HG02852 (cell line): ENCODE measurements around the gene FAM53B.

ENCODE experiments used
- ATAC-seq: cut with Tn5 transposase; IDR thresholded peaks from one replicate; pipeline ENCODE4 v1.9.1; 2021; ENCODE audit warnings: mild to moderate bottlenecking, moderate library complexity; ENCODE audit not compliant: unreplicated experiment

Gene FAM53B

DNA sequence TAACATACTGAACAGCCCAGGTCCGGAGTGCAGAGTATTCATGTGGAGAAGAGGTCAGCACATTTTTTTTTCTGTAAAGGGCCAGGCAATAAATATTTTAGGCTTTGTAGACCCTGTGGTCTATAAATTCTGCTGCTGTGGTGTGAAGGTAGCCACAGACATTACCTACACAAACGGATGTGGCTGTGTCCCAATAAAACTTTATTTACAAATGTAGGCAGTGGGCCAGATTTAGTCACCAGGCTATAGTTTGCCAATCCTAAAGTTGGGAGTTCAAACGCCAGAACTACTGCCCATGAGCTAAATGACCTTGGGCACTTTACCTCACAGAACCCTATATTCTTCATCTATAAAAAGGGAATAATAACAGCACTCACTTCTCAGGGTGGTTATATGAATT is 13.4 kb downstream of the FAM53B start:
- ATAC-seq: no peak

DNA sequence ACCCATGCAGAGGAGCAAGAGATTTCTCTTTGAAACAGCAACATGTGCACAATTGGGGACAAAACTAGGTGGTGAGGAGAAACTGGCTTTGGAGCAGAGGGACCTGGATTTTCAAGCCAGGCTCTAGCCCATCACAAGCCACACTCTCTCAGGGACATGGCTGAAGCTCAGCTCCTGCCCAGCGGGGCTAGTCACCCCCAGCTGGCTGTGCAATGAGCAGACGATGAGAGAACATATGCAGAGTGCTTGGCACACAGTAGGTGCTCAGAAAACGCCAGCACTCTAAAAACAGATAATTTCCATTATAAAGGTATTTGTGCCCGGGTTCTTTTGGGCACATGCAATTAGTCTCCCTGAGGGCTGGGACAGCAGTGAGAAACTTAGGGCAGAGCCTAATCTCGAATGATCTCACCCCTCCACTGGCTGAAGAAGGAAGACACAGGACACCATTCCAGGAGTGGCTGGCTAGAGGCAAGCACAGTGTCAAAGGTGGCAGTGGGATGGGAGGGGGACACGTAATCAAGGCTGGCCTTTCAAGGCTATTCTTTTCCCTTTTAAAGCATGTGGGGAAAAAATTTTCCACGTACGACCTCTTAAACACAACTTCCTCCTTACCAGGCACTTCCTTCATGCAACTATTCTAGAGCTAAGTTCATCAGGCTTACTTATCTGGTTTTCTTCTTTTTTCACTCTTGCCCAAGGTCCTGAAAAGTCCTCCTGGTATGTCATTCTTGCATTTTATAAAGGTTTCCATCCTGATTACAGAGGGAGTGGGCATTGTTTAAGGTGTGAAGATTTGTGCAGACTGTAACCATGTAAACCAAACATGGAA is 15.1 kb downstream of the FAM53B start:
- no peak for ATAC-seq

DNA sequence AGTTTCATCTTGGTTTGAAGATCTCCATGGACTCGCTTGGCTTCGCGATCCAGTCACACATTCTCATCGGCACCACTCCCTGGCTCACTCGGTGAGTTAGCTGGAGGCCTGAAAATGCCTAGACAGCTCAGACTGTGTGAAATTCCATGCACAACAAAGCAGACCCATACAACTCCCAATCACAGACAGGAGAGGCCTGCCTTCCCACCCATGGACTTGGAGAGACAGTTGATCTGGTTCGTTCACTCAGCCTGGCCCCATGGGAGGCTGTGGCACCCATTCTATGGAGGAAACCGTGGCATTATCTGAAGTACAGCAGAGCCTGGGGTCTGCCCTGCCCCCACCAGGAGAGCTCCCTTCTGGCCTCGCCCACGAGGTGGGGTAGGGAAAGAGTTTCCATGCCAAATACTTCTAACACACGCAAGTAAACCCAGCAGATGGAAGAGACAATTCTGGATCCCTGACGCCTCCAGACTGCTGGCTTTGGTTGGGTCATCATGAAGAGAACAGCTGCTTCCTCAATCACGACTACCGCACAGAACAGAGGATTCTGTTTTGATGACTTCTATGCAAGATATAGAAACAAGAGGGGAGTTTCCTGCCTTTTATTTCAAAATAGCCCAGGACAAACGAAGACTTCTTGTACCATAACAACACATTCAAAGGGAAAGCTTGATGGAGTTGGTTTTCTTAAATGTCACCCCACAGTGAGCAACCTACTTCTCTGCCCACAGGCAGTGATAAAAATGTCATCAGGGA is 15.9 kb downstream of the FAM53B start:
- no peak for ATAC-seq

DNA sequence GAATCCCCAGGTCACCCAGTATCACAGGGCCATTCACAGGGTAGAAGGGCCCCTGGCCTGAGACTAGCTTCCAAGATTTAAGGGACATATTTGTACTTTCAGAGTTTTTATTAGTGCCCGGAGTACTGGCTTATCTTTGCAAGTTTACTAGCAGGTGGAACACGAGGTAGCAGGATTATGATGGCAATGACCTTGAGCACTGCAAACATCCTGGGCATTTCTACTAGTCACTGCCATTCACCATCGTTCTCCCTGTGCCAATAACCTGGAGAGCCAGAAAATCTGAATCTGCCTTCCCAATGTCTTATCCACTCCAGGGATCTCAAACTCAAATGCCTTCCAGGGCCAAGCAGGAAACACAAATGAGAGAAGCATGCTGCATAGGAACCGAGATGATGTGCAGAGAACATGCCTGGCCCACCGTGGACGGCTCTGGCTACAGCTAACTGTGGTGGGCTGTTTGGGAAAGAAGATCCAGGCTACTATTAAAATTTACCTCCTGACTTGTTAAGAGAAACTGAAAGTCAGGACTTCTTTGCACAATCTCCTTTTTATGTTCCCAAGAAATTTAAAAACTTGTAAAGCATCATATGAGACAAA is 16.7 kb downstream of the FAM53B start:
- ATAC-seq: no peak

DNA sequence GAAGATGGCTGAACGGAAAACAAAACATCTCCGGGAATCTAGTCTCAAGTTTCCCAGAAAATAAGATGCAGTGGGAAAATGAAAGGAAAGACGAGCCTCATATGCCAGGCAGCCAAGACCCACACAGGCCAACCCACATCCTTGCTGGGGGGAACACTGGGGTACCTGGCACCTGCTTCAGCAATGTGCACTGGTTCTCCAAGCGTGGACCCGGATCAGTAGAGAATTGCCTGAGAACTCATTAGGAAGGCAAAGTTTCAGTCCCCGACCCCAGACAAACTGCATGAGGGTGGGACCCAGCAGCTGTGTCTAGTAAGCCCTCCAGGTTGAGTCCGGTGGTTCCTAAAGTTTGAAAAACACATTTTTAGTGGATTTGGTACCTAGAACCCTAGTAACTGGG is 18.4 kb downstream of the FAM53B start:
- no peak for ATAC-seq

DNA sequence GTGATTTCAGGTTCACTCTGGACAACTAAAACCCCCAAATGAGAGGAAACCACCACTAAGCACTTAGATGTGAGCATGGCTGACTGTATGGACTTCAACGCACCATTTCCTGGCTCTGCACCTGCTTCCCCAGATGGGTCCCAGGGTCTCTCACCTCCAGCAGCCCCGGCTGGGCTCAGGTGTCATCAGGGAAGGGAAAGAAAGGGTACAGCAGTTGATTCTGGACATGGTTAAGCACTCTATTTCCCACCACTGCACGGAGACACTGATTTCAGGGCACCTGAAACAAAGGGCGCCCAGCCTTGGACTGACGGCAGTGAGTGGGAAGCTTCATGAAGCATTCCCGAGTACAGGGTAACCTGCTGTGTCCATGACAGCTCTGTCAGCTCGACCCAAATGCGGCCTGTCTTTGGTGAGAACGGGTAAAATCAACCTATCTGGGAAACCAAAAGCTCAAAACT is 19.0 kb downstream of the FAM53B start:
- no peak for ATAC-seq

DNA sequence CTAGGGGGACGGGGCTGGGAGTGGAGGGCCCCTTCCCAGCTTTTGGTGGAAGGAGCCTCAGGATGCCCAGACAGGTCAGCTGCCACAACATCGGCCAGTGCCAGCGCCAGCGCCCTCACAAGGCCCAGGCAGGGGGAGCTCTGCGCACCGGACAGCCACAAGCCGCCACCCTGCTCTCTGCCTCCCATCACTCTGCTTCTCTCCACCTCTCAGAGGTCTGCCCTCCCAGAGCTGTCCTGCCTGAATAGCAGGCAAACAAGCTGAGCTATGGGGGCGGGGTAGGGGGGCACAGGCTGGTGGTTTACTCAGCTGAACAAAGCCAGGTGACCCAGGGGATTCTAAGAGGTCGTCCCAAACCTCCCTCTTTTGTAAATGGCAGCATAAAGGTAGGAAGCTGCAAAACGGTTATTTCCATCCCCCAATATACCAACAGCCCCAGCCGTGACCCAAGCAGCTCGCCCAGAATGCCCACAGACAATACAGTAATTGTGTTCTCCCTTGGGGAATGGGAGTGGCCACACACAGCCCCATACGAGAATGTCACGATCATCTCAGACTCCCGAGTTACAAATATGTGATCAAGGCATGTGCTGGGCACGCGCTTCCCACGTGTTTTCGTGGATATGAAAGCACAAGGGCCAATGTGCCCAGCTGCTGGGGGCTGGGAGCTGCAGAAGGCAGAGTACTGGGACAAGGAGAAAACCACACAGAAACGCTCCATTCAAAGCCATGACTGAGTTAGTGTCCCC is 19.7 kb downstream of the FAM53B start:
- ATAC-seq: no peak

DNA sequence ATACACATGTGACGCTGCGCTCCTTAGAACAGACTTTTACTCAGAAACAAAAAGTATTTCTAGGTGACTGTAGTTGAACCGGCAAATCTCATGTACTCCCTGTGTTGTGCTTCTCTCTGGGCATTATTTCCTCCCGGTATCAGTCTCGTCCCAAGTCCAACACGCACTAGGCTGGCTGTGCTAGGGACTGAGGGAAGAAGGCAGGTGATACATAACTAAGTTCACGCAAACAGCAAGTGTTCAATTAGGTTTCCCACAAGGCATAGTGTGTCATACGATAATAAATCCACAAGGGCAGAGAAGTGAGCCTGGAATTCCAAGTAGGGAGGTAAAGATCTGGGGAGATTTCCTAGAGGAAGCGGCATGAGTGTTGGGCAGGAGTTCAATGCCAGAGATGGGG is 20.4 kb downstream of the FAM53B start:
- ATAC-seq: no peak

DNA sequence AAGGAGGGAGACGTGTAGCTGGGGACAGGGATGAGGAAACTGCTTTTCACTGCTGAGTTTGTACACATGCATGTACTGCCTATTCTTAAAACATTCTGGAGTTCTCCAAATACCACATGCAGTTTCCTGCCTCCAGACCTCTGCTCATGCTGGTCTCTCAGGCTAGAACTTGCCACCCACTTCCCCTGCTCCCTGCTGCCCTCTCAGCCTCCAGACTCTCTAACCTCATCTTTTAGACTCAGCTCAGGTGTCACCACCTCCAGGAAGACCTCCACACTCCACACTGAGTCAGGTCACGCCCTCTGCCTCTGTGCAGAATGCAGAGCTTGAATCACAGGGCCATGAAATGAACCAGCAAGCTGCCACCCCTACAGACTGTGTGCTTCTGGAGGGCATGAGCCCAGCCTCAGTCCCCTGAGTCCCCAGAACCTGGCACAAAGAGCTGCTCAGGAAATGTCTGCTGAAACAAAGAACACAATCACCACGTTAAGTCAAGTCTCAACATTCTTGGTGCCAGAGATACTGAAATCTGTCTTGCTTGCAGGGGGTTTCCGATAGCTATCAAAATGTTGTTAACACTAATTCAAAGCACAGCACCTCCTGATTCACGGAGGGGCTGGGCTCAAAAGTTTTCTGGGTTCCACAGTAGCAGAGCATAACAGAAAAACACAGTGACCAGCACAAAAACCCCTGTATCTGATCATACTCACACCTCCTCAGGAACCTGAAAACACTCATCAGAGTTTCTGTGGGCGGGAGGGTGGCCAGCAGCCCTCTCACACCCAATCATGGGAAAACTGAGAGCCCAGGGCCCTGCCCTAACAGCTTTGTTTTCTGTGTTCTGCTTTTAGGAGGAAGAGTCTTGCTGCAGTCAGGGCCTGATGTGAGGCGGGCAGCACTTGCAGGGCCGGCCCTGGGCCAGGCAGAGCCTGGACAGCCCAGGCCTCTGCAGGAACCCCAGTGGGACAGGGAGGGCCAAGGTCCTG is 21.1 kb downstream of the FAM53B start:
- peak; percentile 77 for ATAC-seq

DNA sequence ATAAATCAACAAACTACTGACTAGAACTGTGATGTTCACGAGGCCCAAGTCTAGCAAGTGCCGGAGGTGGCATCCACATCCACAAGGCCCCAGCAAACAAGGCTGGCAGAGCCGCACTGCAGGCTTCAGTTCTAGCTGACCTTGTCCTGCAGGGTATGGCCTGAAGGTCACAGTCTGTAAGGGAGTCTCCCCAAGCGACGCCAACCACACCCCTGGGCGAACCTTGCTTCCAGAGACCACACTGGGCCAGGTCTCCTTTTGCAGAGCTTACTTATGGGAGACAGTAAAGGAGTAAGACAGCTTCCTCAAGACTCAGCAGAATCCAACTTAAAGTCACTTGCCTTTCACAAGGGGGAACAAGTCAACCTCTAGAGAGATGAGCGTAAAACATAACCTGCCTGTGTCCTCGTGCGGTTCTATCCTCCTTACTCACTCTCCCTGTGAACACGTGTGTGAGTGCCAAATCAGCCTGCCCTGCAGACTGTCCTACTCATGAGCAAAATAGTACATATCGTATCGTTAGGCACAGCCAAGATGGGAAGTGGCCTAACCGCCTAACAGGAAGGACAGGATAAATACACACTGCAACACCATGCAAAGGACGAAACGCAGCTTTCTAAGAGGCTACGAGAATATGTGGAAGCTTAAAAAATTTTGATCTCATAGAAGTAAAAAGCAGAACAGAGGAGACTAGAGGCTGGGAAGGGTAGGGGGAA is 22.7 kb downstream of the FAM53B start:
- ATAC-seq: no peak

DNA sequence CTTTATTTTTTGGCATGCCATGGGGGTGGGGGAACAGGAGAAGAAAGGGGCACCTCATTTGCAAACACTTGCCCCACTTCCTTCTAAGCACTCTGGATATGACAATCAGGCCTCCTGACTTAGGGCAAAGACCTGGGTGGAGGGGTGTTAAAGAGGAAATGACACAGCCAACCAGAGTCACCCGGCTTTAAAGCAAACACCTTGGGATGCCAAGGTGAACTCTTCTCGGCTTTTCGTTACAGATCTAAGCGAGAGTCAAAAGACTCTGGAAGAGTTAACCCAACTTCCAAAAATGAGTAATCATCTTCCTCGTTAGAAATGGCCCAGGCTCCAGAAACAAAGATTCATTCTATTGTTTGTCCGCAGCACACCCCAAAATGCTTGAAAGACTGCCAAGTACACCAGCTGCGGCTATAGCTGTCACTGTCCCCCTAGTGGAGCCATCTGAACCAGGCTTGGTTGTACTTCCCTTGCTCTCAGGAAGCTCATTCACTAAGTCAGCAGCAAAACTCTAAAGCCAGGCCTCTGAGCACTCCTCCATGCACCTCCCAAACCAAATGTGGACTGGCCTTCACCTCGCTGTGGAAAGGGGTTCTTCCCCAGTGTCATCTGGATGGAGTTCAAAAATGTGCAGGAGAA is 24.8 kb downstream of the FAM53B start:
- ATAC-seq: peak; percentile 36

DNA sequence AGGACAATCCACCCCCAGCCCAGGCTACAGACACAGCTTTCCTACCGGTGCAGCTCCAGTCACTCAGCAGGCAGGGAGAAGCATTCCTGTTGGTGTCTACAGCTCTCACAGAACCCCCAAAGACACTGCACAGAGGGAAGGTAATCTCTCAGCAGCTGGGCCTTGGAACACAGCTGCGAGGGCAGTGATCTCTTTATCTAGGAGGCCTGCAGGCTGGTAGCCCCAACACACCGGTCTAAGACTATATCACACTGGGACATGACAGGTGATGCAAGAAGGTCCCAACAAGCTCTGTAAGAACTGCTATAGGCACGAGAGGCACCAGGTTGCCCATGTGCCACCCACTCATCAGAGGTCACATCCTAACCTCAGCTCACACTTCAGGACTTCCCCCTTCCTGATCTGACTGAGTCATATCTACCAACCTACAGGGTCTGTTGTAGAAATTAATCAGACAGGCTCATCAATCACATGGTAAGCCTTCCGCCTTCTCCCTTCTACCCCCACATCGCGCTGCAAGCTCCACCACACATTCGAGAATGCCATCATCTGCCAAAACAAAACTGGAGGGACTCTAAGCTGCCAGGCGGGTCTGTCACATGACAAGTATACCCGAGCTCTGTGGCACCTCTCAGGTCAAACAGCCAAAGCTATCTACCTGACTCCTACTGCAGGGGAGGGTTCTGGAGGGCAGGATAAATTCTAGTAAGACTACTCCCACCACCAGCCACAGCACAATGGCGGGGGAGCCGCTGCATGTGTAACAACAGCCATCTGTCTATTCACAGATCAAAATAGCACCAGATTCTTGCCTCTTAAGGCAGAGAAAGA is 26.1 kb downstream of the FAM53B start:
- ATAC-seq: peak; percentile 46

DNA sequence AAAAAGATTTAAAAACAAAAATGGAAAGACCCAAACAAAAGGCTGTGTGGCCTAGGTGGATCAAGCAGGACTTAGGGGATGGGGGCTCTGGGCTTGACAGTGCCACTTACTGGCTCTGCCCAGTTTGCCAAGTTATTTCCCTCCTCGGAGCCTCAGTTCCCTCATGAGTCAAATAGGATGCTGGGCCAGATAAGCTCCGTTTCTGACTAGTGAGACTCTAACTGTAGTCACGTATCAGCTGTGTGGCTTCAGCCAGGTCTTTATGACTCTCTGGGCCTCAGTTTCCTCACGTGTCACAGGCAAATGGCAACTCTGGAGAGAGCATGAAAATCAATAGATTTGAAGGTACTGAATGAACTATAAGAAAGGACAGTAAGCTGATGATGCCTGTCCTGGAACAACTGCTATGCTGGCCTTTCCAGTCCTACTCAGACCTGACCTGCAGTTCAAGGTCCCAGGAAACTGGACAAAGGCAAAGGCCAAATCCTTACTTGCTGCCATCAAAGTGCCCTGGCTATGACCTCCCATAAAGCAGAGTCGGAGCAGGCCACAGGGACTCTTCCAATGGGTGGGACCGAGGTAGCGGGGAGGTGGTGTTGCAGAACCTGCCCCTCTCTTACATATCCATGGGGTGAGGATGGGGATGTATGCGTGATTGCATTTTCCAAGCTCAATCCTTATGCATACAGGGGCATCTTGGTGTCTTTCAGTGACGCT is 27.0 kb downstream of the FAM53B start:
- no peak for ATAC-seq

DNA sequence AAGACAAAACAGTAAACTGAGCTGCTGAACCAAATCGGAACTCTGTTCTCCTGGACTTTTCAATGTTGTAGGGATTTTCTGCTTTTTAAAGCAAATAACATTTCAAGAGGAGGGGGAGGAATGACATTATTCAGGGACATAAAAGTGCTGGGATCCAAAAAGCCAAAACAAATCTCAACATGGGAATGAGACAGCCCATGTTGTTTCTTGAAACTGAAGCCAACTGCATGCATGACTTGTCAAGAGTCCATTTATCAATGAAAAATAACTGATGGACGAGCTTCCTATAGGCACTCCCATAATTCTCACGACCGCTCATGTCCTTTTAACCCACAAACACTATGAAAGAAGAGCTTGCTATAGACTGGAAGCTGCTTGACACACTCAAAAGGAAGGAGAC is 27.8 kb downstream of the FAM53B start:
- ATAC-seq: no peak

DNA sequence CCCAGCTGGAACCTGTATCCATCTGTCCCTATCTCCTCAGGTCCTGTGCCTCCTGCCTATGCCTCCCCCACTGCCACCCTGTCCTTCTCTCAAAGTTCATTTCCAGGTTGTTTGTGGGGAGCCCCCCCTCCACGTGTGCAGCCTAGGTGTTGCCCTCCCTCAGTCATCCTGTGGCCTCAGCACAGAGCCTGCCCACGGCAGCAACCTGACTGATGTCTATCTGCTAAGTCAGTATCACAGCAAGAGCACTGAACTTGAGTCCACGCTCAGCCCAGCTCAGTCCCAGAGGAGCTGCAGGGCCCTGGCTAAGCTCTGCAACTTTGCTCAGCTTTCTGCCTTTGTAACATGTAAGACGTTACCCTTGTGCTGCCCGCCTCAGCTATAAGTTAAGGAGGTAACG is 28.7 kb downstream of the FAM53B start:
- no peak for ATAC-seq

DNA sequence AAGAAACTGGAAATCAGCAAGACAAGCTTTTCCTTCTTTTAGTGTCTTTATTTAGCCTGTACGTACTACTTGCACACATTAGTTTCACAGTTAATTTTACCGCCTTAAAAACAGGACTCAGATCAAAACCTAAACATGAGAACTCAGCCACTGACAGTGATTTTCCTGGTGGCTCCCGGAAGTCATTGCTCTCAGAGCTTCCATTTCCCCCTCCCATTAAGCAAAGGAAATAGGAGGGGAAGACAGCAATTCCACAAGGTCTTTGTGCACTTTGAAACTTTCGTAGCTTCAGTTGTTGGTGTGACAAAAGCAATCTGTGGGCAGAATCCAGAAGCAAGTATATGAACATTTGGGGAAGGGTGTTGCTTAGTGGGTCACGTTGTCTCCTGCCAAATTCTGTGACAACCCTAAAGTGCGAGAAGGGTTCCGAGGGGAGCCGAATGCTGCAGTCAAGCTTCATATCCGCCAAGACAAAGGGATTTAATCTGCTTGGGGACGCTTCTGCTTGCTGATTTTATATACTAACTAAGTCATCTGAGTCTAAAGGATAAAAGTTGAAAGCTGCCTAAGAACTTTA is 30.4 kb downstream of the FAM53B start:
- ATAC-seq: no peak
